Measurements from ENCODE around the gene SLC4A1.

SLC4A1 gene

DNA sequence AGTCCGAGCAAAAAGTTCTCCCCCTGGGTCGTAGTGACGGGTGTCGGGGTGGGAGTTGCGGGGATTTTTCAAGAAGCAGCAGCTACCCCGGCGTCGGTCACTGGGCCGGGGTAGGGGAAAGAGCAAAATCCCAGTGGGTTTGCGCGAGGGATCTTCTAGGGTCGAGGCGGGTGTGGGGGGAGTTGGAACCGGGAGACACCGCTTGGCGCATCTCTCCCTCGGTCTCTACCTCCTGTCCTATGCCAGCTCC is 46.1 kb downstream of the SLC4A1 start:
- H3K9ac ChIP-seq (ENCODE audit: low read length): peak overlapping the region; percentile 63
- H3K36me3 ChIP-seq (ENCODE audit: control insufficient read depth, insufficient read depth, low read length): no peaks in the 10 kb centered on the region
- no peaks in the 10 kb centered on the region for H3K9me3 ChIP-seq (ENCODE audit: control insufficient read depth, low read length)
- no peaks in the 10 kb centered on the region for H3K27me3 ChIP-seq (ENCODE audit: control insufficient read depth, insufficient read depth, low read length)
- H3K4me3 ChIP-seq (ENCODE audit: low read length): peak overlapping the region; percentile 47
- H3K4me1 ChIP-seq (ENCODE audit: control insufficient read depth, insufficient read depth, low read length): peaks cover 29% of the 10 kb centered on the region

DNA sequence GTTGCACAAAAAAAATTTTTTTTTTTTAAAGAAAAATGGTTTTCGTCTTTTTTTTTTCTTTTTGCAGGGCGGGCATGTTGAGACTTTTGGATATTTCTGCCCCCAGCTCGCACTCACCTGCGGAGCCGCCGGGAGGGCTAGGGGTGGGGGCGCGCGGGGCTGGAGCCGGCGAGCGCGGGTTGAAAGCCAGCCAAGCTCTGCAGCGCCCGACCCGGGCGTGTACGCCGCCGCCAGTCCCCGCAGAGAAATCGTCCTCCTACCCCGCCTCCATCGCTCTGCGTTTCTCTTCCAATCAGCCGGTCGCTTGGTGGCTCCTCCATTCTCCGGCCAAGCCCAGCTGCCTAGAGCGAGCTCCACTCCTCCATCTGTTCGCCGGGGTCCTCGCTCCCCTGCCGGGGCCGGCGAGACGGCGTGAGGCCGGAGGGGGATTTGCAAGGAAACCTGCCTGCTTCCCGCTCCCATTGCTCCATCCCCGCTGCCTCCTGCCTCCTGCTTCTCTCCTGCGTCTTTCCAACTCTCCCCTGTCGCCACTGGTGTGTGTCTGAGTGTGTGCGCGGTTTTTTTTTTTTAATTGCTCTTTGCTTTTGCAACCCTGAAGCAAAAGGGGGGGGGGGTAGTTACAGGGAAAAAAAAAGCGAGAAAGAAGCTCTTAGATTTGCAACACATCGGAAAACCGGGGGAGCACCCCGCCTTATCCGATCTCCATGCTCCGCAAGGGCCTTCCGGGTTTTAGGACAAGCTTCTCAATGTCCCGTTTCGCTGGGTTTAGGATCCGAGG is 46.7 kb downstream of the SLC4A1 start:
- H3K4me3 ChIP-seq (ENCODE audit: low read length): peak overlapping the region; percentile 47
- H3K36me3 ChIP-seq (ENCODE audit: control insufficient read depth, insufficient read depth, low read length): no peaks in the 10 kb centered on the region
- no peaks in the 10 kb centered on the region for H3K9me3 ChIP-seq (ENCODE audit: control insufficient read depth, low read length)
- no peaks in the 10 kb centered on the region for H3K27me3 ChIP-seq (ENCODE audit: control insufficient read depth, insufficient read depth, low read length)
- H3K9ac ChIP-seq (ENCODE audit: low read length): peak overlapping the region; percentile 63
- peaks cover 32% of the 10 kb centered on the region for H3K4me1 ChIP-seq (ENCODE audit: control insufficient read depth, insufficient read depth, low read length)

DNA sequence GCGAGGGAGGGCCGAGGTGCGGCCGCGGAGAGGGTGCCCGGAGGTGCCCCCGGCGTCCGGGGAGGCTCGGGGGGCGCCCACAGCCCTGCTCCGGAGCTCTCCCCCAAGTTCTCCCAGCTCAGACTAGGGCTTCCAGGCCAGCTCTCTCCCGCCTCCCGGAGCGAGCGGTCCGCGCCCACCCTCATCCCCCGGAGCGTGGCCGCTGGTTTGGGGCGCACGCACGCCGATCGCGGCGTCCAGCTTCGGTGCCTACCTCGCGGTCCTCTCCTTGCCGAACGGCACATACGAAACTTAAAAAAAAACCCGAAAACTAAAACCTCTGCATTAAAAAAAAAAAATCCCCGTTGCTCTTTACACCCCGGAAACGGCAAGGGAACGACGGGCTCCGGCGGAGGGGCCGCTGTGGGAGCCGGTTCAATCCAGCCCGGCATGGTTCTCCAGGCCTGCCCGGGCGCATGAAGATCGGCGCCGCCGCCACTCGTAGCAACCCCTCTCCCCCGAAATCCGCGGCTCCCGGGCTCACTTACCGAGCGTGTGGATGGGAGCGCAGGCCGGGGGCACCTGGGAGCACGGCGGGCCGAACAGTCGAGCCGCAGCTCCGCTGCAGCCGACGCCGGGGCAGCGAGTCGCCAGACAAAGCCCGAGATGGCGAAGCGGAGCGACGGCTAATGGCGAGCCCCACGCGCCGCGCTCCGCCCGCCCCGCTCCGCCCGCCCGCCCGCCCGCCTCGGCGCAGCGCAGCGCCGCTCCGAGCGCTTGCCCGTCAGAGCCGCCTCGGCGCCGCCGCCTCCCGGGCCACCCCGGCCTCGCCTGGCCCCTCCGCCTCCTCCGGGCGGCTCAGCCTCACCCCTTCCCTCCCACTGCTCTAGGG is 47.5 kb downstream of the SLC4A1 start:
- Histone ChIP-seq H3K27me3 (ENCODE audit: control insufficient read depth, insufficient read depth, low read length) (no peaks in the 10 kb centered on the region), H3K4me3 (ENCODE audit: low read length) (peak overlapping the region; percentile 68), H3K9me3 (ENCODE audit: control insufficient read depth, low read length) (no peaks in the 10 kb centered on the region), H3K36me3 (ENCODE audit: control insufficient read depth, insufficient read depth, low read length) (peaks cover 7% of the 10 kb centered on the region), H3K9ac (ENCODE audit: low read length) (peak overlapping the region; percentile 77), H3K4me1 (ENCODE audit: control insufficient read depth, insufficient read depth, low read length) (peaks cover 32% of the 10 kb centered on the region)

DNA sequence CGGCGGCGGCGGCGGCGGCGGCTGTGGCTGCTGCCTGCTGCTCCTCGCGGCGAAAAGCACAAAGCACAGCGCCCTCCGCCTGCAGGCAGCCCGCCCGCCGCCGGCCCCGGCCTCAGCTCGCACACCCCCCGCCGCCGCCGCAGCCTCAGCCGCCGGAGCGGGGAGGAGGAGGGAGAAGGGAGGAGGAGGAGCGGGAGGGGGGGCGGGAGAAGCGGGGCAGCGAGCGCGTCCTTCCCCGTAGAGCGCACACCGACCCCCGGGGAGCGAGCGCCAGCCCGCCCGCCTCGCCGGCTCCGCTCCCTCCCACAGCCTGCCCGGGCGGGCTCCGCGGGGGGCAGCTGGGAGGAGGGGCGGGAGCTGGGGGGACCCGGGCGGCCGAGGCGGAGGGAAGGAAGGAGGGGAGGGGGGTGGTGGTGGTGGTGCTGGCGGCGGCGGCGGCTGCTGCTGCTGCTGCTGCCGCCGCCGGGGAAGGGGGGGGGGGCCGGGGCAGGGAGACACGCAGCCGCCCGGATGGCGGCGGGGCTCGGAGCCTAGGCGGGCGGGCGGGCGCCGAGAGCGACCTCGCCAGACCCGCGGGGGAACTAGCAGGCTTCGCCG is 48.2 kb downstream of the SLC4A1 start, which contains the start of gene UBTF:
Gene UBTF (minus strand): TSS at position 60 of the 597 bp plus-strand sequence. CDS start 1,446 bp downstream, outside the sequence.
- Histone ChIP-seq H3K27me3 (ENCODE audit: control insufficient read depth, insufficient read depth, low read length) (no peaks in the 10 kb centered on the region), H3K9ac (ENCODE audit: low read length) (peak within 1 kb of the TSS; percentile 77), H3K4me1 (ENCODE audit: control insufficient read depth, insufficient read depth, low read length) (peaks cover 32% of the 10 kb centered on the region), H3K9me3 (ENCODE audit: control insufficient read depth, low read length) (no peaks in the 10 kb centered on the region), H3K4me3 (ENCODE audit: low read length) (peak within 1 kb of the TSS; percentile 68), H3K36me3 (ENCODE audit: control insufficient read depth, insufficient read depth, low read length) (peaks cover 10% of the 10 kb centered on the region)

DNA sequence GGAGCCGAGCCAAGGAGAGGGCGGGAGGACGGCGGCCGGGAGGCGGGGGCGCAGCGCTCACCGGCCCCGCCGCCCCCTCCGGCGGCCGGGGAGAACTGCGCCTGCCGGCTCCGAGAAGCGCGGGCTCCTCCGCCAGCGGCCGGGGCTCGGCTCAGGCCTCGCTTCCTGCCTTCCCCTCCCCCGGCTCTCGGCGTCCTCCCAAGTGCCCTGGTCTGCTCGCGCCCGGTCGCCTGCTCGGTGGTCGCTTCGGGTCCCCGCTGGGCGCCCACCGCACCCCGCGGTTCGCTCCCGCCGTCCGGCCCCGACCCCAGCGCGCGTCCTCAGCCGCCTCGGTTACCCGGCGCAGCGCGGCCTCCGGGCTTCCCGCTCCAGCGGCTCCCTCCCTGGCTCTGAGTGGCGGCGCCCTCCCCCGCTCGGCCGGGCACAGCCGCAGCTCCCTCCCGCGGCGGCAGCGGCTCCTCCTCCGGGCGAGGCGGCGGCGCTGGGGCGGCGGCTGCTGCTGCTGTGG is 48.8 kb downstream of the SLC4A1 start:
- no peak overlapping the region for H3K4me3 ChIP-seq (ENCODE audit: low read length)
- H3K9me3 ChIP-seq (ENCODE audit: control insufficient read depth, low read length): no peaks in the 10 kb centered on the region
- peaks cover 15% of the 10 kb centered on the region for H3K36me3 ChIP-seq (ENCODE audit: control insufficient read depth, insufficient read depth, low read length)
- no peaks in the 10 kb centered on the region for H3K27me3 ChIP-seq (ENCODE audit: control insufficient read depth, insufficient read depth, low read length)
- H3K9ac ChIP-seq (ENCODE audit: low read length): peak overlapping the region; percentile 70
- peaks cover 32% of the 10 kb centered on the region for H3K4me1 ChIP-seq (ENCODE audit: control insufficient read depth, insufficient read depth, low read length)

DNA sequence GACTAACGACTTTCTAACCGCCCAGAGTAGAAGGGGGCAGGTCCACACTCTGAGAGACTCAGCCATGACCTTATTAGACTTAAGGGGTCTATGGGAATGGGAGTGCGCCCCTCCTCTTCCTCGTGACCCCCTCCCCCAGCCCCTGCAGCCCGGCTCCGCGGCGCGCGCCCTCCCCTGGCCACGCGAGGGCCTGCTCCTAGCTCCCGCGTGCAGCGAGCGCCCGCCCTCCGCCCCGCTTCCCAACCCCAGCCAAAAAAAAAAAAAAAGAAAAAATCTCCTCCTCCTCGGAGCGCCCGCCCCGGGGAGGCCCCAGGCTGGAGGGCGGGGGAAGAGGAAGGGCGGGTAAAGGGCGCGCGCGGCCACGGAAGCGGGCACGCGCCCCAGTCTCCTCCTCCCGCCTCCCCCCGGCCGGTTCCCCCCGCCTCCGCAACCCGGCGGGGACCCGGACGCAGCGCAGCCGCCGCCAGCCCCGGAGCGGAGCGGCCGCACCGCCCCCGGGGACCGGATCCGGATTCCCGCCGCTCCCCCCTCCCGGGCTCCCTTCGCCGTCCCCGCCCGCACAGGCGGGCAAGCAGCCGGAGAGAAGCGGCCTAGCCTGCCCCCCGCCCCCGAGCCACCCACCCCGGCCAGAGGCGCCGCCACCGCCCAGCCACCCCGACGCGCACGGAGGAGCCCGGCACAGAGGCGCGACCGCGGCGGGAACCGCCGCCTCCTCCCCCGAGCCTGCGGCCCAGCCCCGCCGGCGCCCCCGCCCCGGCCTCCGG is 49.4 kb downstream of the SLC4A1 start:
- peaks cover 15% of the 10 kb centered on the region for H3K36me3 ChIP-seq (ENCODE audit: control insufficient read depth, insufficient read depth, low read length)
- H3K27me3 ChIP-seq (ENCODE audit: control insufficient read depth, insufficient read depth, low read length): no peaks in the 10 kb centered on the region
- H3K4me1 ChIP-seq (ENCODE audit: control insufficient read depth, insufficient read depth, low read length): peaks cover 32% of the 10 kb centered on the region
- no peaks in the 10 kb centered on the region for H3K9me3 ChIP-seq (ENCODE audit: control insufficient read depth, low read length)
- peak overlapping the region; percentile 48 for H3K9ac ChIP-seq (ENCODE audit: low read length)
- H3K4me3 ChIP-seq (ENCODE audit: low read length): no peak overlapping the region

DNA sequence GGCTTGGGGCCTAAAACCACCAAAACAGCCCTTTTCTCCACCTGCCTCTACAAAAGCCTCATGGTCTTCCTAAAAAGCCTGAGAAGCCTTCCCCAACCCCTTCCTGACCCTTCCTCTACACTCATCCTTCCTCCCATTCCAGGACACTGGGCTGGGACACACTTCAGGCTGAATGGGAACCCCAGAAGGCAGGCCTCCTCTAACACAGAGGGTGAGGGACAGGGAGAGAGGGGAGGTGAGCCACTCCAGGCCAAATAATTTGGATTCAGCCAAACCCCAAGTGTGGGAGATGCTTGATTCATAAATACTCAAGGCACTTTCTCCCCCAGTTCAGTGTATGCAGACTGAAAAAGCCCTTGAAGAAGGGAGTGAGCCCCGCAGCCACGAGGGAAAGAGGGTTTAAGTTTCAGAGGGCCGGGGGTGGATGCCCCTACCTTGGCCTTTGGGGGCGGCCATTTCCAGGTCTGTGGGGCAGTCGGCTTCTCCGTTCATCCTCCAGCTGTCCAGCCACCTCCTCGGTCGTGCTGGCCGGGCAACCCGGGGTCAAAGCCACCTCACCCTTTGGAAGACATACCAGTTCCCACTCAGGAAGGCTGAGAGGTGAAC is 50.1 kb downstream of the SLC4A1 start:
- peaks cover 26% of the 10 kb centered on the region for H3K4me1 ChIP-seq (ENCODE audit: control insufficient read depth, insufficient read depth, low read length)
- H3K36me3 ChIP-seq (ENCODE audit: control insufficient read depth, insufficient read depth, low read length): peaks cover 15% of the 10 kb centered on the region
- H3K4me3 ChIP-seq (ENCODE audit: low read length): no peak overlapping the region
- no peaks in the 10 kb centered on the region for H3K9me3 ChIP-seq (ENCODE audit: control insufficient read depth, low read length)
- H3K9ac ChIP-seq (ENCODE audit: low read length): peak overlapping the region; percentile 47
- no peaks in the 10 kb centered on the region for H3K27me3 ChIP-seq (ENCODE audit: control insufficient read depth, insufficient read depth, low read length)

DNA sequence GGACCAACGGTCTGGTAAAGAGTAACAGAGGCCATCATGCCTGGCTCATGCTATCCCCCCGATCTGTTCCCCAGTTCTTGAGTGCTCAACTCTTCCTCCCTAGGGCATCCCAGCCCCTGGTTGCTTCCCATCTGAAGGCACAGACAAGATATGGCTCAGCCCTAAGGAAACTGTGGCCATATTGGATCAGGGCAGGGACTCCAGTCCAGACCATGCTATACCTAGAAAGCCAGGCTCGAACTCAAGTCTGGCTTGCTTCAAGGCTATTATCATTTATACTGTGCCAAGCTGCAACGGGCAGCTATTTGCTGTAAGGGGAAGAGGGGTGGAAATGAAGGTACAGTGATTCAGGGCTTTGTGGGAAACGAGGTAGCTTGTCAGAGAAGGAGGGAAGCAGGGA is 51.2 kb downstream of the SLC4A1 start:
- Histone ChIP-seq H3K9ac (ENCODE audit: low read length) (no peak overlapping the region), H3K9me3 (ENCODE audit: control insufficient read depth, low read length) (no peaks in the 10 kb centered on the region), H3K27me3 (ENCODE audit: control insufficient read depth, insufficient read depth, low read length) (no peaks in the 10 kb centered on the region), H3K4me3 (ENCODE audit: low read length) (no peak overlapping the region), H3K36me3 (ENCODE audit: control insufficient read depth, insufficient read depth, low read length) (peaks cover 16% of the 10 kb centered on the region), H3K4me1 (ENCODE audit: control insufficient read depth, insufficient read depth, low read length) (peaks cover 18% of the 10 kb centered on the region)

DNA sequence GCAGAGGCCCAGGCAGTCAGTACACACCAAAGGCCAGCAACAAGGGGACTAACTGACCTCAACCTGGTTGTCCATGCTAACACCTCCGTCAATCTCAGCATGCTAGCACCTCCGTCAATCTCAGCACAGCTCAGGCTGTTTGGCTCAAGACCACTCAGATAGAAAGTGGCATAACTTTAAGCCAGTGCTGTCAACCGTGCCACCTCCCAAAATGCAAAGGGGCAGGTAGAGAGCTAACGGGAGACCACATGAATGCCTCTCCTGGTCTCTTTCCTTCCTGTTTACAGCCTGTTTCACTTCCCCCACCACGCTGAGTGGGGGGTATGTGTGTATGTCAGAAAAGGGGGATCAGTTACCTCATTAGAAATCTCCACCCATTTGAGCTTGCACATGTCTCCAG is 51.8 kb downstream of the SLC4A1 start:
- no peaks in the 10 kb centered on the region for H3K27me3 ChIP-seq (ENCODE audit: control insufficient read depth, insufficient read depth, low read length)
- H3K36me3 ChIP-seq (ENCODE audit: control insufficient read depth, insufficient read depth, low read length): peaks cover 21% of the 10 kb centered on the region
- H3K4me1 ChIP-seq (ENCODE audit: control insufficient read depth, insufficient read depth, low read length): peaks cover 18% of the 10 kb centered on the region
- H3K9ac ChIP-seq (ENCODE audit: low read length): no peak overlapping the region
- H3K9me3 ChIP-seq (ENCODE audit: control insufficient read depth, low read length): no peaks in the 10 kb centered on the region
- no peak overlapping the region for H3K4me3 ChIP-seq (ENCODE audit: low read length)

DNA sequence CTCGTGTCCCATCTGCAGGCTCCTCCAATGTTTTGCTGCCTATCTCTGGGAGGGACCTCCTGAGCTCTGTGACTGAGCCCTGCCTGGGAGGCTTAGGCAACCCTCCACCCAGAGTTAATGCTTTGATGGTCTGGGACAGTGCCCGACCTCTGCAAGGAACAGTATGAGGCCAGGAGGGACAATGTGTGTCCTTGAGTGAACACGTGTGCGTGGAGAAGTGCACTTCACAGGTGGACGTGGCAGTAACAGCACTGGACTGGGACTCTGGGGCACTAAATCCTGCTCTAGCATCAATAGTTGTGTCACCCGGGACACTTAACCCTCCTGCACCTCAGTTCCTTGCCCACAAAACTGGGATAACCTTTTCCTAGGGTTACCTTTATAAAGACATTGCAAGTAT is 53.0 kb downstream of the SLC4A1 start:
- Histone ChIP-seq H3K36me3 (ENCODE audit: control insufficient read depth, insufficient read depth, low read length) (peaks cover 29% of the 10 kb centered on the region), H3K9ac (ENCODE audit: low read length) (no peak overlapping the region), H3K4me1 (ENCODE audit: control insufficient read depth, insufficient read depth, low read length) (peaks cover 29% of the 10 kb centered on the region), H3K27me3 (ENCODE audit: control insufficient read depth, insufficient read depth, low read length) (no peaks in the 10 kb centered on the region), H3K4me3 (ENCODE audit: low read length) (no peak overlapping the region), H3K9me3 (ENCODE audit: control insufficient read depth, low read length) (no peaks in the 10 kb centered on the region)

DNA sequence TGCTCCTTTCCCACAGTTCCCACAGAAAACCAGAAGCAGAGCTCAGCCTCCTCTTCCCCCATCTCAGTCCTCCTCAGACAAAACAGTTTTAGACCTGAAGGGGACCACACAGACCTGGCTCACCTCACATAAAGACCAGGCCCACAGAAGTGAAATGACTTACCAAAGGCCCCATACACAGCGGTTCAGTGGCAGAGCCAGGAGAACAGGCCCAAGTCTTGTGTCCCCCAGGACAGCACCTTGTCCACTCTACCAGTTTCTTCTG is 53.8 kb downstream of the SLC4A1 start:
- no peak overlapping the region for H3K9ac ChIP-seq (ENCODE audit: low read length)
- no peak overlapping the region for H3K4me3 ChIP-seq (ENCODE audit: low read length)
- H3K4me1 ChIP-seq (ENCODE audit: control insufficient read depth, insufficient read depth, low read length): peaks cover 30% of the 10 kb centered on the region
- H3K27me3 ChIP-seq (ENCODE audit: control insufficient read depth, insufficient read depth, low read length): no peaks in the 10 kb centered on the region
- H3K9me3 ChIP-seq (ENCODE audit: control insufficient read depth, low read length): no peaks in the 10 kb centered on the region
- H3K36me3 ChIP-seq (ENCODE audit: control insufficient read depth, insufficient read depth, low read length): peaks cover 36% of the 10 kb centered on the region
